CD1c-positive myeloid dendritic cell (primary cell): ENCODE results near the gene ZNF787.
A peak's percentile ranks its signal among the peaks of the same experiment; 100 is the strongest.
"Not testable (repeated sequence)": the region's sequence is repeated elsewhere in the genome, so short reads cannot be mapped to it uniquely, and the experiment has no call there.

Experiments
- DNase-seq: peaks from one replicate; pipeline ENCODE4 v3.0.0-alpha.2; 2016; ENCODE audit errors: extremely low spot score

Gene ZNF787

GRCh38 chr19:56121180-56122167, at the start of gene ZNF787:
Gene ZNF787 (minus strand): TSS chr19:56121295. CDS start chr19:56103217, 18,078 bp downstream.
- DNase-seq: peak; percentile 97

GRCh38 chr19:56170261-56170660, 49.2 kb upstream of the ZNF787 start:
- DNase-seq: no peak

GRCh38 chr19:56167064-56167578, 46.0 kb upstream of the ZNF787 start:
- DNase-seq: no peak

- no peak for DNase-seq
These were observed 42.0 kb upstream of the ZNF787 start for GRCh38 chr19:56163097-56163496.

- DNase-seq: no peak
These were observed 41.2 kb upstream of the ZNF787 start for GRCh38 chr19:56162258-56162657.

GRCh38 chr19:56161534-56161933, 40.4 kb upstream of the ZNF787 start:
- DNase-seq: no peak

- DNase-seq: no peak
These were observed 38.7 kb upstream of the ZNF787 start for GRCh38 chr19:56159622-56160271.

GRCh38 chr19:56159009-56159559, 38.0 kb upstream of the ZNF787 start:
- no peak for DNase-seq

- no peak for DNase-seq
These were observed 37.2 kb upstream of the ZNF787 start for GRCh38 chr19:56158170-56158757.

GRCh38 chr19:56156768-56157167, 35.7 kb upstream of the ZNF787 start:
- no peak for DNase-seq

GRCh38 chr19:56155124-56155687, 34.1 kb upstream of the ZNF787 start:
- DNase-seq: no peak

- no peak for DNase-seq
These were observed 32.4 kb upstream of the ZNF787 start for GRCh38 chr19:56153507-56153906.

- no peak for DNase-seq
These were observed 31.5 kb upstream of the ZNF787 start for GRCh38 chr19:56152644-56153043.

GRCh38 chr19:56150358-56150757, 29.3 kb upstream of the ZNF787 start:
- no peak for DNase-seq

- no peak for DNase-seq
These were observed 28.6 kb upstream of the ZNF787 start for GRCh38 chr19:56149656-56150038.

- DNase-seq: not testable (repeated sequence)
These were observed 28.0 kb upstream of the ZNF787 start for GRCh38 chr19:56148955-56149655.

- no peak for DNase-seq
These were observed 27.0 kb upstream of the ZNF787 start for GRCh38 chr19:56148096-56148495.

GRCh38 chr19:56147307-56147706, 26.2 kb upstream of the ZNF787 start:
- DNase-seq: no peak

GRCh38 chr19:56146904-56147303, 25.8 kb upstream of the ZNF787 start:
- DNase-seq: no peak

GRCh38 chr19:56145698-56146097, 24.6 kb upstream of the ZNF787 start:
- DNase-seq: no peak

GRCh38 chr19:56144831-56145230, 23.7 kb upstream of the ZNF787 start:
- DNase-seq: no peak
